ENCODE data around the gene TCOF1. TPM values are rescaled to one million over a fixed set of nuclear protein-coding genes. Genes with fewer than 3 reads are reported as not detected.

The TCOF1 gene
- total RNA-seq, 1 donor from 2014 or later, result 91.1 TPM

DNA sequence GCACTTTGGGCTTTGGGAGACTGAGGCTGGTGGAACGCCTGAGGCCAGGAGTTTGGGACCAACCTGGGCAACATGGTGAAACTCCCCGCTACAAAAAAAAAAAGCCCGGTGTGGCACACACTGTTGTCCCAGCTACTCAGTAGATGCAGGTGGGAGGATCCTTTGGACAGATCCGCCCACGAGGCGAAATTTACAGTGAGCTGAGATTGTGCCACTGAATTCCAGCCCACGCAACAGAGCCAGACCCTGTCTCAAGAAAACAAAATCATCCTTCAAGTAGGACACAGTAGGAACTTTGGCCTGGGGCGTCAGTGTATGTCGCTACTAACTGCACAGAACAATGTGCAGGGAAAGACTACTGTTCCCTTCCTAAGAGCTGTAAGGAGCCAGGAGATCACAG, 87.3 kb downstream of the TCOF1 start:
- H3K27me3 Mint-ChIP-seq (ENCODE audit: low read depth), result no peaks in the 10 kb centered on the region
- TF ChIP-seq, protein P1, sequence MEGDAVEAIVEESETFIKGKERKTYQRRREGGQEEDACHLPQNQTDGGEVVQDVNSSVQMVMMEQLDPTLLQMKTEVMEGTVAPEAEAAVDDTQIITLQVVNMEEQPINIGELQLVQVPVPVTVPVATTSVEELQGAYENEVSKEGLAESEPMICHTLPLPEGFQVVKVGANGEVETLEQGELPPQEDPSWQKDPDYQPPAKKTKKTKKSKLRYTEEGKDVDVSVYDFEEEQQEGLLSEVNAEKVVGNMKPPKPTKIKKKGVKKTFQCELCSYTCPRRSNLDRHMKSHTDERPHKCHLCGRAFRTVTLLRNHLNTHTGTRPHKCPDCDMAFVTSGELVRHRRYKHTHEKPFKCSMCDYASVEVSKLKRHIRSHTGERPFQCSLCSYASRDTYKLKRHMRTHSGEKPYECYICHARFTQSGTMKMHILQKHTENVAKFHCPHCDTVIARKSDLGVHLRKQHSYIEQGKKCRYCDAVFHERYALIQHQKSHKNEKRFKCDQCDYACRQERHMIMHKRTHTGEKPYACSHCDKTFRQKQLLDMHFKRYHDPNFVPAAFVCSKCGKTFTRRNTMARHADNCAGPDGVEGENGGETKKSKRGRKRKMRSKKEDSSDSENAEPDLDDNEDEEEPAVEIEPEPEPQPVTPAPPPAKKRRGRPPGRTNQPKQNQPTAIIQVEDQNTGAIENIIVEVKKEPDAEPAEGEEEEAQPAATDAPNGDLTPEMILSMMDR (conservative IDR thresholded peaks at IDR 0.05), result no peak
- peak overlapping the region; percentile 66 for H3K4me3 Mint-ChIP-seq
- peaks cover 31% of the 10 kb centered on the region for H3K4me1 Mint-ChIP-seq
- no peak overlapping the region for H3K27ac Mint-ChIP-seq (ENCODE audit: unreplicated experiment)
- H3K36me3 Mint-ChIP-seq (ENCODE audit: low read depth), result peaks cover 35% of the 10 kb centered on the region
- no peaks in the 10 kb centered on the region for H3K9me3 Mint-ChIP-seq
- DNase-seq (ENCODE audit: low read depth, low spot score), result no peak

DNA sequence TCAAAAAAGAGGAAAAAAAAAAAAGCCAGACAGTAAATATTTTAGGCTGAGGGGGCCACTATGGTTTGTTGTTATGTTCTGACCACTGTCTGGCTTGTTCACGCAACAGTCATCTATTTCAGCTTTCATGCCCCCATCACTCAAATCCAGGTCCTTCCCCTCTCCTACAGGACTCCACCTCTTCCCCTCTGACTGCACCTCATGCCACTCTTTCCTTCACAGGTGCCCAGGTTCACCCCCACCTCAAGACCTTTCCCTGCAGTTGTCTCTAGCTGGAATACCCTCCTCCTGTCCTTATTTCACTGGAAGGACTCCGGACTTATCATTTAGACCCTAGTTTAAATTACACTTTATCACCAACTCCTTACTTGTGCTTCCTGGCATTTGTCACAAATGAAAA, 88.6 kb downstream of the TCOF1 start:
- peaks cover 34% of the 10 kb centered on the region for H3K4me1 Mint-ChIP-seq
- H3K4me3 Mint-ChIP-seq, result peak overlapping the region; percentile 96
- H3K9me3 Mint-ChIP-seq, result peaks cover 5% of the 10 kb centered on the region
- TF ChIP-seq, protein P1 (conservative IDR thresholded peaks at IDR 0.05), result no peak
- peaks cover 35% of the 10 kb centered on the region for H3K36me3 Mint-ChIP-seq (ENCODE audit: low read depth)
- DNase-seq (ENCODE audit: low read depth, low spot score), result no peak
- peak overlapping the region; percentile 50 for H3K27ac Mint-ChIP-seq (ENCODE audit: unreplicated experiment)
- no peaks in the 10 kb centered on the region for H3K27me3 Mint-ChIP-seq (ENCODE audit: low read depth)

DNA sequence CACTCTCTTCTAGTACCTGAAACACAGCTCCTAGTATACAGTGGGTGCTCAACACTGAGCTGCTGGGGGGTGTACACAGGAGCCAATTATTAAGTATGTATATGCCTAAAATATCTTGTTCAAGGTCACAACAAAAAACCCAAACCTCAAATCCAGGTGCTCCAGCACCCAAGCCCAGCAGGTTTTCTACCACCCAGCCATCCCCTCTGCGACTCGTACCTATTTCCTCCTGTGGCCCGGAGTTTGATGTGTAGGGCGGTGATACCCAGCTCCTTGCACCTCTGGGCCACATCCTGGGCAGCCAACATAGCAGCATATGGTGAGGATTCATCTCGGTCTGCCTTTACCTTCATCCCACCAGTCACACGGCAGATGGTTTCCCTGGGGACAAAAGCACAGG, 89.1 kb downstream of the TCOF1 start:
- Mint-ChIP-seq H3K27me3 (ENCODE audit: low read depth) (no peaks in the 10 kb centered on the region), H3K9me3 (peaks cover 5% of the 10 kb centered on the region), H3K4me3 (peak overlapping the region; percentile 96), H3K4me1 (peaks cover 34% of the 10 kb centered on the region), H3K36me3 (ENCODE audit: low read depth) (peaks cover 35% of the 10 kb centered on the region), H3K27ac (ENCODE audit: unreplicated experiment) (no peak overlapping the region)
- TF ChIP-seq, protein P1 (conservative IDR thresholded peaks at IDR 0.05), result no peak
- no peak for DNase-seq (ENCODE audit: low read depth, low spot score)

DNA sequence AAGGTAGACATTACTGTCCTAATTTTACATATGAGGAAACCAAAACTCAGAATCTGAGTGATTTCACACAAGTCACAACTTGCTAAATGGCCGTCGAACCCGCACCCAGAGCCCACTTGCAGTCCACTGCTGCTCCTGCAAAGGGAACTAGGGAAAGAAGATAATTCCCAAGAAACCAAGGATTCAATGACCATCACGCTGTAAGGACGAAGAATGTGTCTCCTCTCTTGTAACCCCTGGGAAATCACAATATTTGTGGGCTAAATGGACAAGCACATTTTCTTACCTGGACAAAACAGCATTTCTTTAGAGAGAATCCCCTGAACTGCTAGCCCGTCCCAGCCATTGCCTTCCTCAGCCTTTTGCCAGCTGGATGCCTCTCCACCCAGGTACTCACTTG, 89.7 kb downstream of the TCOF1 start:
- H3K36me3 Mint-ChIP-seq (ENCODE audit: low read depth), result peaks cover 35% of the 10 kb centered on the region
- H3K27me3 Mint-ChIP-seq (ENCODE audit: low read depth), result no peaks in the 10 kb centered on the region
- TF ChIP-seq, protein P1 (conservative IDR thresholded peaks at IDR 0.05), result no peak
- H3K9me3 Mint-ChIP-seq, result peaks cover 5% of the 10 kb centered on the region
- peak overlapping the region; percentile 96 for H3K4me3 Mint-ChIP-seq
- no peak for DNase-seq (ENCODE audit: low read depth, low spot score)
- peaks cover 34% of the 10 kb centered on the region for H3K4me1 Mint-ChIP-seq
- H3K27ac Mint-ChIP-seq (ENCODE audit: unreplicated experiment), result no peak overlapping the region

DNA sequence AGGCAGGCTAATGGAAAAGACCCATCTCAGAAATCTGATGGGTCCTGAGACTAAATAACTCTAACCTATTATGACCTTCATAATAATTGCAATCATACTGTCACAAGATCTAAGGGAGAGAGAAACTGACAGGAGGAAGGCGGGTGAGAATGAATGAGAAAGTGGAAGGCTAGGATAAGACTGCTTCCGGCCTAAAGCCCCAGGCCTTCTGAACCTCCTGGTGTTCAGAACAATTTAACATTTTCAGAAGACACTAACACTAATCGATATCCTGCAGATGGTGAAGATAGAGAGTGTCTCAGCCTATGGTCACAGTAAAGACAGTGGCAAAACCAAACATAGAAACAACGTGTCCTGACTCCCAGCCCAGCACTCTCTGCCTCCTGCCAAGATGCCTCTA, 90.8 kb downstream of the TCOF1 start:
- H3K36me3 Mint-ChIP-seq (ENCODE audit: low read depth), result peaks cover 35% of the 10 kb centered on the region
- no peaks in the 10 kb centered on the region for H3K27me3 Mint-ChIP-seq (ENCODE audit: low read depth)
- TF ChIP-seq, protein P1 (conservative IDR thresholded peaks at IDR 0.05), result no peak
- DNase-seq (ENCODE audit: low read depth, low spot score), result no peak
- H3K27ac Mint-ChIP-seq (ENCODE audit: unreplicated experiment), result peak overlapping the region; percentile 100
- H3K4me1 Mint-ChIP-seq, result peaks cover 34% of the 10 kb centered on the region
- peak overlapping the region; percentile 96 for H3K4me3 Mint-ChIP-seq
- peaks cover 5% of the 10 kb centered on the region for H3K9me3 Mint-ChIP-seq

All from neural crest cell (in vitro differentiated cells).